HL-60 (cell line): Measurements from ENCODE around the gene PCBP2.

Source experiments
- DNase-seq, 2 experiments: peaks; one replicate each; pipeline ENCODE4 v3.0.0-alpha.2; 2010 to 2020; ENCODE audit warnings: low read depth in 1 of 2, low spot score in 1 of 2
- H3K27ac ChIP-seq: fragments of 250-450 bp; sonication (Bioruptor Pico); replicated peaks from 2 replicates; pipeline ENCODE4 v1.5.1; 2020; ENCODE audit warnings: mild to moderate bottlenecking, moderate library complexity
- H3K27me3 ChIP-seq: fragments of 250-450 bp; sonication (Bioruptor Pico); 2 replicates; pipeline ENCODE4 v1.5.1; 2021; ENCODE audit warnings: mild to moderate bottlenecking, moderate library complexity; ENCODE audit not compliant: insufficient read depth, poor library complexity, severe bottlenecking
- H3K4me3 ChIP-seq: replicated peaks from 2 replicates; pipeline ENCODE4 v1.5.1; 2011; ENCODE audit warnings: mild to moderate bottlenecking, control low read depth, low read length; ENCODE audit not compliant: insufficient read depth
- CTCF ChIP-seq: IDR thresholded peaks from one replicate; pipeline ENCODE4 v1.5.1; 2011; ENCODE audit warnings: low read length, control low read depth, inconsistent platforms; ENCODE audit not compliant: insufficient read depth
- GABPA ChIP-seq: IDR thresholded peaks from 2 replicates; pipeline ENCODE4 v1.6.1; 2012; ENCODE audit warnings: low read depth
- POLR2AphosphoS5 ChIP-seq: IDR thresholded peaks from 2 replicates; pipeline ENCODE4 v1.6.1; 2012; ENCODE audit warnings: low read depth
- REST ChIP-seq: IDR thresholded peaks from 2 replicates; pipeline ENCODE4 v1.6.1; 2012; ENCODE audit warnings: low read depth; ENCODE audit not compliant: insufficient replicate concordance
- SPI1 ChIP-seq: IDR thresholded peaks from 2 replicates; pipeline ENCODE4 v1.6.1; 2012; ENCODE audit warnings: low read depth, mild to moderate bottlenecking, borderline replicate concordance

Gene PCBP2

GRCh38 chr12:53507603-53507885 lies 55.6 kb downstream of the PCBP2 start:
- Histone ChIP-seq H3K27ac (no peak overlapping the region), H3K27me3 (no peaks in the 10 kb centered on the region), H3K4me3 (no peak overlapping the region)
- no peak for DNase-seq
- TF ChIP-seq REST (no peak), CTCF (no peak), POLR2AphosphoS5 (no peak), SPI1 (no peak), GABPA (no peak)

GRCh38 chr12:53508534-53509170 lies 56.8 kb downstream of the PCBP2 start:
- TF ChIP-seq REST (no peak), SPI1 (peak; percentile 89), POLR2AphosphoS5 (no peak; the same call in 1 of the 2 replicates), CTCF (peak; percentile 95)

GRCh38 chr12:53510181-53510812 lies 58.4 kb downstream of the PCBP2 start:
- no peak for TF ChIP-seq POLR2AphosphoS5
- no peak for TF ChIP-seq REST
- TF ChIP-seq CTCF = no peak
- TF ChIP-seq SPI1 = no peak
- no peak for TF ChIP-seq GABPA
- Histone ChIP-seq H3K27ac (no peak overlapping the region), H3K4me3 (no peak overlapping the region), H3K27me3 (no peaks in the 10 kb centered on the region)
- no peak for DNase-seq

More at GRCh38 chr12:53508534-53509170, 56.8 kb downstream of the PCBP2 start:
- Histone ChIP-seq H3K27me3 (no peaks in the 10 kb centered on the region), H3K27ac (no peak overlapping the region), H3K4me3 (no peak overlapping the region)
- peak in 1 of 2 experiments; percentile 86 for DNase-seq
